OCI-LY7 (cell line): ENCODE data around the gene PDYN.

Experiments used
- CTCF ChIP-seq: fragments of 200-600 bp; sonication (generic); conservative IDR thresholded peaks from 2 replicates; pipeline ENCODE4 v1.5.1; 2014; ENCODE audit warnings: mild to moderate bottlenecking, antibody characterized with exemption, low read length, moderate library complexity, mixed read lengths
- EZH2phosphoT487 ChIP-seq: fragments of 200-600 bp; sonication (generic); IDR thresholded peaks from 2 replicates; pipeline ENCODE4 v1.6.1; 2018; ENCODE audit warnings: low read depth, borderline replicate concordance, mild to moderate bottlenecking, mixed run types, antibody characterized with exemption, low read length, moderate library complexity, mixed read lengths

- TF ChIP-seq CTCF, result no peak
- TF ChIP-seq EZH2phosphoT487, result no peak
Observed at GRCh38 chr20:1939270-1939595, 54.6 kb downstream of the PDYN start.
